ENCODE results near the gene HOXC13. TPM values are rescaled to one million over a fixed set of nuclear protein-coding genes. Genes with fewer than 3 reads are reported as not detected.

Gene HOXC13
- total and polyA plus RNA-seq, 2 donors (not counting 1 experiment from before 2014, with no cell fraction given): not detected

GRCh38 chr12:53924521-53925405 is 13.9 kb upstream of the HOXC13 start:
- H3K27ac ChIP-seq (ENCODE audit: insufficient read depth, low read length): no peak overlapping the region
- no peaks in the 10 kb centered on the region for H3K36me3 ChIP-seq (ENCODE audit: control insufficient read depth, insufficient read depth, low read length)
- no peak overlapping the region for H3K4me3 ChIP-seq (replicated peaks in 1 of 4; ENCODE audit: control extremely low read depth in 1 of 4, insufficient read depth in 1 of 4, low read depth in 3 of 4, low read length in 4 of 4)
- no peaks in the 10 kb centered on the region for H3K79me2 ChIP-seq (ENCODE audit: control insufficient read depth, insufficient read depth, low read length)
- TF ChIP-seq EZH2 (IDR thresholded peaks at IDR 0.05; ENCODE audit: low read length, missing control alignments) (no peak), CTCF (conservative IDR thresholded peaks at IDR 0.05 in 1 of 2, IDR thresholded peaks at IDR 0.05 in 1 of 2; ENCODE audit: low read depth in 1 of 2, low read length in 2 of 2) (no peak)
- H3K4me1 ChIP-seq (ENCODE audit: control insufficient read depth, extremely low read depth, insufficient read depth, low read length): no peaks in the 10 kb centered on the region
- no peaks in the 10 kb centered on the region for H3K9me3 ChIP-seq (ENCODE audit: control insufficient read depth, insufficient read depth, low read depth, low read length)
- no peak overlapping the region for H3K9ac ChIP-seq (ENCODE audit: insufficient read depth, low read length)
- no peaks in the 10 kb centered on the region for H4K20me1 ChIP-seq (ENCODE audit: control insufficient read depth, extremely low read depth, insufficient read depth, low read length)
- H2AFZ ChIP-seq (ENCODE audit: low read length): no peak overlapping the region
- peaks cover 47% of the 10 kb centered on the region for H3K27me3 ChIP-seq (ENCODE audit: control insufficient read depth, insufficient read depth, low read length)
- no peak for DNase-seq (ENCODE audit: low read depth in 2 of 2)
- H3K4me2 ChIP-seq (ENCODE audit: extremely low read depth, insufficient read depth, low read length): no peak overlapping the region

- peaks cover 65% of the 10 kb centered on the region for H3K27me3 ChIP-seq (ENCODE audit: control insufficient read depth, insufficient read depth, low read length)
- DNase-seq (ENCODE audit: low read depth in 2 of 2): no peak
- H3K79me2 ChIP-seq (ENCODE audit: control insufficient read depth, insufficient read depth, low read length): no peaks in the 10 kb centered on the region
- H3K9ac ChIP-seq (ENCODE audit: insufficient read depth, low read length): no peak overlapping the region
- H3K36me3 ChIP-seq (ENCODE audit: control insufficient read depth, insufficient read depth, low read length): no peaks in the 10 kb centered on the region
- H3K4me1 ChIP-seq (ENCODE audit: control insufficient read depth, extremely low read depth, insufficient read depth, low read length): no peaks in the 10 kb centered on the region
- H4K20me1 ChIP-seq (ENCODE audit: control insufficient read depth, extremely low read depth, insufficient read depth, low read length): no peaks in the 10 kb centered on the region
- H3K4me2 ChIP-seq (ENCODE audit: extremely low read depth, insufficient read depth, low read length): no peak overlapping the region
- no peaks in the 10 kb centered on the region for H3K9me3 ChIP-seq (ENCODE audit: control insufficient read depth, insufficient read depth, low read depth, low read length)
- TF ChIP-seq EZH2 (IDR thresholded peaks at IDR 0.05; ENCODE audit: low read length, missing control alignments): peak; percentile 94
- TF ChIP-seq CTCF (conservative IDR thresholded peaks at IDR 0.05 in 1 of 2, IDR thresholded peaks at IDR 0.05 in 1 of 2; ENCODE audit: low read depth in 1 of 2, low read length in 2 of 2): no peak
- no peak overlapping the region for H3K27ac ChIP-seq (ENCODE audit: insufficient read depth, low read length)
- H3K4me3 ChIP-seq (replicated peaks in 1 of 4; ENCODE audit: control extremely low read depth in 1 of 4, insufficient read depth in 1 of 4, low read depth in 3 of 4, low read length in 4 of 4): no peak overlapping the region
- H2AFZ ChIP-seq (ENCODE audit: low read length): no peak overlapping the region
Measured at GRCh38 chr12:53927220-53928029, 11.2 kb upstream of the HOXC13 start.

Measured in fibroblast of lung (primary cell).